Muscle of leg (tissue), 11 donors: ENCODE results near the gene OTOS. TPM values are rescaled to one million over a fixed set of nuclear protein-coding genes. Genes with fewer than 3 reads are reported as not detected.

Experiments
- DNase-seq: peaks from one replicate; pipeline ENCODE4 v3.0.0; 2013
- H3K27ac ChIP-seq: one replicate; pipeline ENCODE4 v1.5.1; 2013; ENCODE audit warnings: mild to moderate bottlenecking, low read length, control low read depth
- H3K27me3 ChIP-seq: one replicate; pipeline ENCODE4 v1.6.1; 2013; ENCODE audit warnings: low read length; ENCODE audit not compliant: control insufficient read depth, insufficient read depth
- H3K36me3 ChIP-seq: one replicate; pipeline ENCODE4 v1.6.1; 2013; ENCODE audit warnings: low read length; ENCODE audit not compliant: control insufficient read depth, insufficient read depth
- H3K4me1 ChIP-seq: one replicate; pipeline ENCODE4 v1.6.1; 2013; ENCODE audit warnings: low read length; ENCODE audit not compliant: control insufficient read depth, insufficient read depth
- H3K4me3 ChIP-seq: one replicate; pipeline ENCODE4 v1.5.1; 2013; ENCODE audit warnings: low read length, control low read depth
- H3K9me3 ChIP-seq: replicated peaks from 2 replicates; pipeline ENCODE4 v1.6.1; 2013; ENCODE audit warnings: low read depth, low read length; ENCODE audit not compliant: control insufficient read depth
- WGBS: methylation state at CpG from one replicate; pipeline ENCODE4 v1.1.5; 2013; ENCODE audit warnings: missing lambda C conversion rate; ENCODE audit not compliant: insufficient coverage; 5-methylcytosine and 5-hydroxymethylcytosine counted together
- polyA plus RNA-seq, 8 donors: library from polyadenylated mRNA; unstranded; fragments of 120-200 nt; gene quantifications; one replicate each; pipeline versions ENCODE4 v1.2.1 to v1.2.3, GENCODE V29; 2013; ENCODE audit warnings: inconsistent platforms in 1 of 8, low replicate concordance in 1 of 8; ENCODE audit not compliant: insufficient read length in 8 of 8, insufficient read depth in 1 of 8
- total RNA-seq: library from RNA; stranded (reverse); fragments of 120-200 nt; gene quantifications from one replicate; pipeline ENCODE4 v1.2.4, GENCODE V29; 2013

Gene OTOS
- total and polyA plus RNA-seq, 9 donors = not detected

DNA sequence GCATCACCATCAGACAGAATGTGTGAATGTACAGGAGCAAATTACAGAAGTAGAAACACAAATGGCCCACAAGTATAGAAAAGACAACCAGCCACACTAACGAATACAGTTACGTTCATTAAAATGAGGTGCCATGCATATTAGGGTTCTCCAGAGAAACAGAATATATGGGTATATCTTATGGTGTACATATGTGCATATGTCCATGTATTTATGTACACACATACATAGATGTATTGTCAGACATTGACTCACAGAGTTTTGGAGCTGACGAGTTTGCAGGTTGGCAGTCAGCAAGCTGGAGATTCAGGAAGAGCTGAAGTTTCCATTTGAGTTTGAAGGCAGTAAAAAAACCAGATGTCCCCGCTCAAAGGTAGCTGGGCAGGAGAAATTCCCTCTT, 37.3 kb downstream of the OTOS start:
- no peaks in the 10 kb centered on the region for H3K4me1 ChIP-seq
- H3K4me3 ChIP-seq = no peak overlapping the region
- H3K9me3 ChIP-seq = no peaks in the 10 kb centered on the region
- no peaks in the 10 kb centered on the region for H3K36me3 ChIP-seq
- no peak overlapping the region for H3K27ac ChIP-seq
- no CpG with 5 or more reads among the region's 4 CpGs for WGBS
- DNase-seq = no peak
- peaks cover 3% of the 10 kb centered on the region for H3K27me3 ChIP-seq

DNA sequence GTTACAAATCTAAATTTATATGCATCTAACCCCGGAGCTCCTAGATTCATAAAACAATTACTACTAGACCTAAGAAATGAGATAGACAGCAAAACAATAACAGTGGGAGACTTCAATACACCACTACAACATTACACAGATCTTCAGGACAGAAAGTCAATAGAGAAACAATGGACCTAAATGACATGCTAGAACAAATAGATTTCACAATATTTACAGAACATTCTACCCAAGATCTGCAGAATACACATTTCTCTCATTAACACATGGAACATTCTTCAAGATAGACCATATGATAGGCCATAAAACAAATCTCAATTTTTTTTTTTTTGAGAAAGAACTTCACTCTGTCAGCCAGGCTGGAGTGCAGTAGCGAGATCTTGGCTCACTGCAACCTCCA, 42.1 kb downstream of the OTOS start:
- DNase-seq = no peak
- no peaks in the 10 kb centered on the region for H3K4me1 ChIP-seq
- peaks cover 25% of the 10 kb centered on the region for H3K27me3 ChIP-seq
- H3K27ac ChIP-seq = no peak overlapping the region
- H3K4me3 ChIP-seq = no peak overlapping the region
- WGBS = no CpG with 5 or more reads among the region's 2 CpGs
- H3K36me3 ChIP-seq = no peaks in the 10 kb centered on the region
- no peaks in the 10 kb centered on the region for H3K9me3 ChIP-seq

DNA sequence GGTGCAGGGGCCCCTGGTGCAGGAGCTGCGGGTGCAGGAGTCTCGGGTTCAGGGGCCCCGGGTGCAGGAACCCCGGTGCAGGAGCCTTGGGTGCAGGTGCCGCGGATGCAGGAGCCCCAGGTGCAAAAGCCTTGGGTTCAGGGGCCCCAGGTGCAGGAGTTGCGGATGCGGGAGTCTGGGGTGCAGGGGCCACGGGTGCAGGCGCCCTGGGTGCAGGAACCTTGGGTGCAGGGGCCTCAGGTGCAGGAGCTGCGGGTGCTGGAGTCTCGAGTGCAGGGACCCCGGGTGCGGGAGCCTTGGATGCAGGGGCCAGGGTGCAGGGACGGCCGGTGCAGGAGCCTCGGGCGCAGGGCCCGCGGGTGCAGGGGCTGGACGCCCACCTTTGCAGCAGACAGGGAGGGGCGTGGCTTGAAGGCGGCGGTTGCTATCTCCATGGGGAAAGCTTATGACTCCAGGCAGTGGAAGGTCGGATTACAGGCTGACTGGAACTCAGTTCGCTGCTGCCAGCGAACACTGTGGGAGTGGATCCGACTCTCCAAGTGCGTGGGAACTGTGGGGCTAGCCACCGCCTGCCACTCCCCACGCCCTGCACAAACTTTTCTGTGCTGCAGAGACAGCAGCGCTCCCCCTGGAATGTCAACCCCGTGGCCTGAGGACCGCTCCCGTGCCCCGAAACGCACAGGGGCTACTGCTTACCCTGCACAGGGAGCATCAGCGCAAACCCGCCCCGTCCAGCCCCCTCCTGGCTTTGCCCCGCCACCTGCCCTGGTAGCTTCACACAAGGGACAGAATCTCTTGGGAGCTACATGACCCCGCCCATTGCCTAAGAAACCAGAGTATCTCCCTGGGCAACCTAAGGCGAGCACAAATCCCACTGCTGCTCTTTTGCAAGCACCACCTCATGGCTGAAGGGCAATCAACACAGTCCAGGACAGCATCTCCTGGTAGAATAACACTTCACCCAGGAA, 44.6 kb downstream of the OTOS start:
- Histone ChIP-seq H3K27me3 (peaks cover 23% of the 10 kb centered on the region), H3K4me3 (no peak overlapping the region), H3K27ac (no peak overlapping the region), H3K36me3 (no peaks in the 10 kb centered on the region), H3K9me3 (no peaks in the 10 kb centered on the region), H3K4me1 (no peaks in the 10 kb centered on the region)
- 3% methylated on average over 42 of the region's 43 CpGs for WGBS
- no peak for DNase-seq

DNA sequence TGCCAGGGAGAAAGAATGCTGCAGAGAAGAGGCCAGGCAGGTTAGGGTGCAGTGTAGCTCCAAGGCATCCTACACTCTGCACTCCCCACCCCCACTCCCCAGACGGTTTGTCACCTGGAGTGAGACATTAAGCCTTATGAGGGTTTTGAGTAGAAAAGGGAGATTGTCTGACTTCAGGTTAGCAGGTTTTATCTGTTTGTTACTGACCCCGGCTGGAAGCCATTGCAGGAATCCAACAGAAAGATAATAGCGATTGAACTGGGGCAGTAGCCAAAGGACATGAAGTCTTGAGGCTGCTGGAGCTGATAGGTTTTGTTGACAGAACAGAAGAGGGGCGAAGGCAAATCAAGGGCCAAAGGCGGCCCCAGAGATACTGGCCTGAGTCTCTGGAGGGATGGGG, 51.2 kb downstream of the OTOS start:
- WGBS = 92% methylated on average over 4 of the region's 5 CpGs
- Histone ChIP-seq H3K27me3 (peaks cover 6% of the 10 kb centered on the region), H3K4me1 (no peaks in the 10 kb centered on the region)

More for the DNA sequence above, 51.2 kb downstream of the OTOS start:
- H3K36me3 ChIP-seq = no peaks in the 10 kb centered on the region
- no peak overlapping the region for H3K27ac ChIP-seq
- peaks cover 7% of the 10 kb centered on the region for H3K9me3 ChIP-seq
- DNase-seq = no peak
- H3K4me3 ChIP-seq = no peak overlapping the region

Other genes starting within 250 kb of the OTOS start
- gene NDUFA10, start 115.3 kb downstream of the OTOS start, total RNA-seq = 144 TPM
- gene NDUFA10, start 115.3 kb downstream of the OTOS start, polyA plus RNA-seq = 100 to 1,000 TPM in 3 of 8 donors, 10 to 100 TPM in 5; 80.3 to 119 (median 97.5) TPM
- gene OR6B2, start 110.2 kb downstream of the OTOS start, total RNA-seq = not detected
- gene OR6B2, start 110.2 kb downstream of the OTOS start, polyA plus RNA-seq = not detected
- not detected for gene OR6B3, start 87.1 kb downstream of the OTOS start, total RNA-seq
- gene OR6B3, start 87.1 kb downstream of the OTOS start, polyA plus RNA-seq = not detected
- gene COPS9, start 4.4 kb downstream of the OTOS start, total RNA-seq = 210 TPM
- gene COPS9, start 4.4 kb downstream of the OTOS start, polyA plus RNA-seq = 100 to 1,000 TPM in 4 of 8 donors, 10 to 100 TPM in 4; 88.6 to 116 (median 104) TPM